ENCODE results near the gene FBXO4.

FBXO4 gene, protein sequence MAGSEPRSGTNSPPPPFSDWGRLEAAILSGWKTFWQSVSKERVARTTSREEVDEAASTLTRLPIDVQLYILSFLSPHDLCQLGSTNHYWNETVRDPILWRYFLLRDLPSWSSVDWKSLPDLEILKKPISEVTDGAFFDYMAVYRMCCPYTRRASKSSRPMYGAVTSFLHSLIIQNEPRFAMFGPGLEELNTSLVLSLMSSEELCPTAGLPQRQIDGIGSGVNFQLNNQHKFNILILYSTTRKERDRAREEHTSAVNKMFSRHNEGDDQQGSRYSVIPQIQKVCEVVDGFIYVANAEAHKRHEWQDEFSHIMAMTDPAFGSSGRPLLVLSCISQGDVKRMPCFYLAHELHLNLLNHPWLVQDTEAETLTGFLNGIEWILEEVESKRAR

GRCh38 chr5:41924872-41925554 is at the start of gene FBXO4:
Gene FBXO4 (plus strand): TSS chr5:41925281. CDS start chr5:41925310, 29 bp downstream.
- DNase-seq = peak; percentile 68

GRCh38 chr5:41876678-41877077 is 48.4 kb upstream of the FBXO4 start:
- DNase-seq = no peak

- DNase-seq = no peak
These were observed 47.7 kb upstream of the FBXO4 start for GRCh38 chr5:41877408-41877807.

GRCh38 chr5:41878173-41878572 is 46.9 kb upstream of the FBXO4 start:
- no peak for DNase-seq

DNA sequence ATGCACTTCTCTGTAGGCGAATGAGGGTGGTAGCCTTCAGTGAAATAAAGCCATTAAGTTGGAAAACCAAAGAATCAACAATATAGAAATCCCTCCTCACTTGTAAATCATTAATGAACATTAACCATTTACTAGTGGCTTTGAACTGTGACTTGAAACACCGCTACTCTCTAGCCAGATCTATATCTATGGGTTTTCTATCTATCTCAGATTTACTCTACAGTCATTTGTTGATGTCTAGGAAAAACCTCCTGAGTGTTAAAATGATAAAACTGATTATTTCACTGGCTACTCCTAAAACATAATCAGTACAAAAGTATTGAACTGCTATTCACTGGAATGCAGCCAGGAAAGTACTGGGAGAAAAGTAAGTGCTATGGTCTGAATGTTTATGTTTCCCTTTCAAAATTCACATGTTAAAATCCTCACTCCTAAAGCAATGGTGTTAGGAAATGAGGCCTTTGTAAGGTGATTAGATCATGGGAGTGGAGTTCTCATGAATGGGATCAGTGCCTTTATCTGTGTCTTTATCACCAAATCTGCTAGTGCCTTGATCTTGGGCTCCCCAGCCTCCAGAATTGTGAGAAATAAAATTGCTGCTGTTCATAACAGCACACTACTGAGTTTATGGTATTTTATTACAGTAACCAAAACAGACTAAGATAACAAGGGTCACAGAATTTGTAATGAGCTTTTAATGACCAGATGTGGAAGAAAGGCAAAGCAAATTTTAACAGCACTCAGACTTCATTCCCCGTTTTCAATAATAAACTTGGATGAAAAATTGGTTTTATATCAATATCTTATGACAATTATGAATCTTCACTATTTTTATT is 46.2 kb upstream of the FBXO4 start:
- DNase-seq = no peak

GRCh38 chr5:41882765-41883164 is 42.3 kb upstream of the FBXO4 start:
- DNase-seq = no peak

DNA sequence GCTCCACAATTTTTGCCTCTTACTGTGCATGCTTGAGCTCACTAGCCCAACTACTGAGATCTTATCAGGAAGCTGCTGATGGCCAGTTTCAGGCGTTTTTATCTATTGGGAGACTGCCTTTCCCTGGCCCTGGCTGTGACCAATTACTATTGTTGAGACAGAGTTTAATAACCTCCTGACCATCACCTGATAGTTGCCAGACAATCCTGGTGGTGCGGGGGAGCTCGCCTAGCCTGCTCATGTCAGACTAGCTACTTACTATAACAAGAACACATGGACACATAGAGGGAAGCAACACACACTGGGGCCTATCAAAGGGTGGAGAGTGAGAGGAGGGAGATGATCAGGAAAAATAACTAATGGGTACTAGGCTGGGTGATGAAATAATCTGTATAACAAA is 41.8 kb upstream of the FBXO4 start:
- no peak for DNase-seq

GRCh38 chr5:41883936-41884335 is 41.1 kb upstream of the FBXO4 start:
- DNase-seq = no peak

DNA sequence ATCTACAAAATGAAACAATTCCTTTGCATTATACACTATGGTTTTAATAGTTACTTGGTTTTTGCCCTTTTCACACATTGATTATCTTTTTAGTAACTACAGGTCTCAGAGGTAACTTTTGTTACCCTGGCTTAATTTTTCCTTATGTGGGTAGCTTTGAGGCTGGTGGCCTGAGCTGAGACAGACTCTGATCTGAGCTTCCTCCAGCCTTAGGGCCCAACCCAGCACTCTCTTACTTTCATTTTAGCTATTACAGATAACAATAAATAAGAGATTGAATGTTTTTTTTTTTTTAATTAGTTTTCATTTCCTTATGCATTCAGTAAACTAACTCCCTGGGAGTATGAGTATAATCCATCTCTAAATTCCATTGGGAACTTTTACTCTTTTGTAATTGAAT is 39.8 kb upstream of the FBXO4 start:
- no peak for DNase-seq

- DNase-seq = no peak
These were observed 33.9 kb upstream of the FBXO4 start for GRCh38 chr5:41891066-41891707.

- no peak for DNase-seq
These were observed 33.0 kb upstream of the FBXO4 start for GRCh38 chr5:41892031-41892430.

GRCh38 chr5:41893074-41893851 is 31.8 kb upstream of the FBXO4 start:
- DNase-seq = no peak

DNA sequence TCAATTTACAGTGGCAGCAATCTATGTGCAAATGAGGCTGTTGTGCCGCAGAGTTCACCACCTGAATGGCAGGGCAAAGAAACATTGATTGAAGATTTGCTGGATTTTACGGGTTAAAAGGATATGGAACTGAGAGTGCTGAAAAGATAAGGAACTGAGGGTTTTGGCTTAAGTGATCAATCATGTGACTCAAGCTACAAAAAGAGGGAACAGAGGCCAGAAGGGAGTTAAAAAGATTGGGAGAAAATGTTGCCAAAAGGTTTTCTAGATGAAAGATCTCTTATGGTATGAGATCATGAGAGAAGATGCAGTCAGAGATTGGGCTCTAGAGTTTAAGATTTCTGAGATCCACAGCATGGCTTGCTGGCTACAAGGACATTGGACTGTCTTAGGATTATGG is 28.9 kb upstream of the FBXO4 start:
- DNase-seq = no peak

DNA sequence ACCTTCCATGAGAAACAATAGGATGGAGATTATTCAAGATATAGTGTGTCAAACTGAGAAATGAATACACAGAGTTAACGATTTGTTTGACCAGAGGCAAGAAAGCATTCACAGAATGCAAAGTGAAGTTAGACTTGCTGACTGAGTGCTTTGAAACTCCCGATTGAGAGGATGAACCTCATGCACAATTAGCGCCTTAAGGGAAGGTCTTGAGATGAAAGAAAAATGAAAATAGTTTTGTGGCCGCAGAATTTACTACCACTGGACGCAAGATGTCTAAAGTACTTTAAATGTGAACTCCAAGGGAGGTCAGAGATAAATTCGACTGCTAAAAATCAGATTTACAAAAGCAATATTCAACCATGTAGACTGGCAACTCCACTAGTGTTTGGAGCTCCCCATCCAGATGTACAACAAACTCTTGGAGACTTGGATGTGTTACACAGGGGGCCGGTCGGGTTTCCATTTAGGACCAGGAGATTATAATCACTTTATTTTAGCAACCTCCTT is 21.6 kb upstream of the FBXO4 start:
- no peak for DNase-seq

GRCh38 chr5:41903892-41904799 is 20.9 kb upstream of the FBXO4 start, which contains the start of gene RIMOC1:
Gene RIMOC1 (plus strand): TSS chr5:41904344. CDS start chr5:41904368, 24 bp downstream.
- DNase-seq = peak; percentile 95

DNA sequence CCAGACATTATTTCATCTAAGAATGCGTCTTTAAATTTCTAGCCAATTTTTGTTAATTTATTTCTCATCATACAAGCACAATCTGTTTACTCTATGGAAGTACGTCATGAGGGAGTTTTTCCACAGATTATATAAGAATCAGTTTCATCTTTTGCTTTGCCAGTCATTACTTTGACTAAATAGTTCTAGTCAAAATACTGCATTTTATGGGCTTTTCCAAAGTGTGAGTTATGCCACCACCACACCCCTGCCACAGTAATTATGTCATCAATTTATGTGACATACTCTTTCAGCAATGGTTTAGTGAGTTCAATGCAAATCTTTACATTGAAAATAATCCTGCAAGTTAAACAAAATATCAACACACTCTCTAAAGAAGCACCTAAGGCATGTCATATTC is 18.9 kb upstream of the FBXO4 start:
- DNase-seq = no peak

GRCh38 chr5:41908374-41909079 is 16.6 kb upstream of the FBXO4 start:
- DNase-seq = no peak

DNA sequence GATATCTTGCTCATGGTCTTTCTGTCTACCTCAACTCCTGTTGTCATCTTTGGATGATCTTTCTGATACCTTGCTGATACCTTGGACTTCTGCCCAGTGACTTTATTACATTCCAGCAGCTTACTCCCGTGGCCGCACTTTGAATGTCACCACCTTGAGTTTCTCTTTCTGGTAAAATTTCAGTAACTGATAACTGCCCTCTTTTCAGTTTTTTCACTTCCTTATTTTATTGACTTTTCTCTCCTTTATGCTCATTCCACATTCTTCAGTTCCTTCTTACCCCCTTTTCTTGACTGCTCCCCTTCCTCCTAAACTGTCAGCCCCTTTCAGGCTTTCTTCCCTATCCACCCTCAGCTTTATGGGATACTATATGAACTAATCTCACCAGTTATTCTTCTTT is 7.0 kb upstream of the FBXO4 start:
- DNase-seq = no peak

GRCh38 chr5:41921166-41921565 is 3.9 kb upstream of the FBXO4 start:
- DNase-seq = no peak

DNA sequence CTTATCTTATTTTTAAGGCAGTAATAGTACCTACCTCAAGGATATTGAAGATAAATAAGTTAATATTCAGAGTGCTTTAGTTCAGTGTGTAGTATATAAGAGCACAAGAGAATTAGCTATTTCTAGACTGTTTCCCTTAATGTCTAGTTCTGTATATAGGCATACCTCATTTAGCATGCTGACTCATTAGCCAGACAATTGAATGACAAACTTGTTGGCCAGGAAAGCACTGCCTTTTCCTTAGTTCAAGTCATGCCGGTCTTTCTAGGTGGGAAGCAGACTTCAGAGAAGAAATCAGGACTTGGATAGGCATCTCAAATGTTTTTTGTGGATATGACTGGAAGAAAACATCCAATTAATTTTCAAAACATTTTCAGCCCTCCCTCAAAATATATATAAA is 3.2 kb upstream of the FBXO4 start:
- DNase-seq = no peak
